ENCODE measurements around the gene GCNT2.
"Not testable (repeated sequence)": the region's sequence is repeated elsewhere in the genome, so short reads cannot be mapped to it uniquely, and the experiment has no call there.

Gene GCNT2

GRCh38 chr6:10613723-10614122 lies 92.6 kb downstream of the GCNT2 start:
- no peak for DNase-seq

- DNase-seq: no peak
Observed at GRCh38 chr6:10615675-10616074, 94.5 kb downstream of the GCNT2 start.

DNA sequence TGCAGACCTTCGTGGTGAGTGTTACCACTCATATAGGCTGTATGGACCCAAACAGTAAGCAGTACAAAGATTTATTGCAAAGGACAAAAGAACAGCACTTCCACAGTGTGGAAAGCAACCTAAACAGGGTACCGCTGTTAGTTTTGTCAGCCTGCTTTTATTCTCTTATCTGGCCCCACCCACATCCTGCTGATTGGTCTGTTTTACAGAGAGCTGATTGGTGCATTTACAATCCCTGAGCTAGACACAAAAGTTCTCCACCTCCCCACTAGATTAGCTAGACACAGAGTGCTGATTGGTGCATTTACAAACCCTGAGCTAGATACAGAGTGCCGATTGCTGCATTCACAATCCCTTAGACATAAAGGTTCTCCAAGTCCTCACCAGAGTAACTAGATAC lies 95.1 kb downstream of the GCNT2 start:
- not testable (repeated sequence) for DNase-seq

DNA sequence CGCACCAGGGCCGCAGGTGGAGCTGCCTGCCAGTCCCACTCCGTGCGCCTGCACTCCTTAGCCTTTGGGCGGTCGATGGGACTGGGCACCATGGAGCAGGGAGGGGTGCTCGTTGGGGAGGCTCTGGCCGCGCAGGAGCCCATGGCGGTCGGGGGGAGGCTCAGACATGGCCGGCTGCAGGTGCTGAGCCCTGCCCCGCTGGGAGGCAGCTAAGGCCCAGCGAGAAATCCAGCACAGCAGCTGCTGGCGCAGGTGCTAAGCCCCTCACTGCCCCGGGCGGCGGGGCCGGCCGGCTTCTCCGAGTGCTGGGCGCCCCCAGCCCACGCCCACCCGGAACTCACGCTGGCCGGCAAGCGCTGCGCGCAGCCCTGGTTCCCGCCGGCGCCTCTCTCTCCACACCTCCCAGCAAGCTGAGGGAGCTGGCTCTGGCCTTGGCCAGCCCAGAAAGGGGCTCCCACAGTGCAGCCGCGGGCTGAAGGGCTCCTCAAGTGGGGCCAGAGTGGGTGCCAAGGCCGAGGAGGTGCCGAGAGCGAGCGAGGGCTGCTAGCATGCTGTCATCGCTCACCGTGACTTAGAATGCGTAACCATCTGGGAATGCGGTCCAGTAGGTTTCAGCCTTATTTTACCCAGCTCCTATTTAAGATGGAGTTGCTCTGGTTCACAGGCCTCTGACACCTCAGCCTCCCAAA lies 96.0 kb downstream of the GCNT2 start:
- DNase-seq: no peak

DNA sequence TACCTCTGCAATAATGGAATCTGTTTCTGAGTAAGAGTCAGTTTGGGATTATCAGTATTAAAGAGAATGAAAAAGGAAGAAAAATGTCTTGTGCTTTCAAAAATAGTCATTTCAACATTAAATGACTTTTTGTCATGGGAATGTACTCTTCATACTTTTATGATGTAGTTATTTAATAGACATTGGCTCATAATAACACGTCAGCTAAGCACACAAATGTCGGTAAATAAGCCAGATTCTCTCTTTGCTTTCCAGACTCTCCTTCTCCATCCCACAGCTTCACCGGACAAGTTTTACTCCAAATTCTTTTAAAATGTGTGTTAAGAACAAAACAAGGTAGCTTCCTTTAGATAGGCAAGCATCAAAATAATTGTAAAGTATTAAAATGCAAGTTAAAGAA lies 97.3 kb downstream of the GCNT2 start:
- DNase-seq: no peak

GRCh38 chr6:10621213-10621612 lies 100.1 kb downstream of the GCNT2 start:
- DNase-seq: no peak

DNA sequence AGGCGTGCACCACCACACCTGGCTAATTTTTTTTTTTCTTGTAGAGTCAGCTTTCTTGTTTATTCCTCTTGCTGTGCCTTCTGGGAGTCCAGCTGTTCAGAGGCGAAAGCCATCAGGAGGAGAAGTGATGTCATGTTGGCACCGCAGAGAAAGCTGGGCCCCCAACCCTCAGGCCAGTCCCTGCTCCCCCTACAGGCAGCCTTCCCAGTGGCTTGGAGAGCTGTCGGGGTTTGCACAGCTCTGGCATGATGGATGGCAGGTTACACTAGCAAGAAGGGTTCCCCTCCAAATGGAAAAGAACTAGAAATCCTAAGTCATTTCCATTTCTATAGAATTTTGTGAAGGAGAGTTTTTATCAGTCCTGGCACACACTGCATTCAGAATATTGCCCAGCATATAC lies 100.7 kb downstream of the GCNT2 start:
- no peak for DNase-seq

DNA sequence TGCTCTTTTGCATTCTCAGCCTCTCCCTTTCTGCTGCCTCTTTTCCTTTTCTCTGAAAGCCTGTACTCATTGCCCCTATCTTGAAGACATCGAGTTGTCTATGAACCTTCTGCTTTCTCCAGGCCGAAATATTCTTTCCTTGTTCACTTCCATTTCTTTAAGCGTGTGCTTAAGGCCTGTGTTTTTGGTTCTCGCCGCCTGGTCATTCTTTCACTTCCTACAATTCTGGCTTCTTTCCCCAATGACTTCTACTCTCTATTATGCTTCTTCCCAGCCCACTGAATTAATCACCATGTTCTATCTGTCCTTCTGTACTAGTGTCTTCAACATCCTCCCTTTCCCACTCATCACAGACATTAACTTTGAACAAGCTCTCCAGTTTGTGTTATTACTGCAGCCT lies 103.7 kb downstream of the GCNT2 start:
- no peak for DNase-seq

DNA sequence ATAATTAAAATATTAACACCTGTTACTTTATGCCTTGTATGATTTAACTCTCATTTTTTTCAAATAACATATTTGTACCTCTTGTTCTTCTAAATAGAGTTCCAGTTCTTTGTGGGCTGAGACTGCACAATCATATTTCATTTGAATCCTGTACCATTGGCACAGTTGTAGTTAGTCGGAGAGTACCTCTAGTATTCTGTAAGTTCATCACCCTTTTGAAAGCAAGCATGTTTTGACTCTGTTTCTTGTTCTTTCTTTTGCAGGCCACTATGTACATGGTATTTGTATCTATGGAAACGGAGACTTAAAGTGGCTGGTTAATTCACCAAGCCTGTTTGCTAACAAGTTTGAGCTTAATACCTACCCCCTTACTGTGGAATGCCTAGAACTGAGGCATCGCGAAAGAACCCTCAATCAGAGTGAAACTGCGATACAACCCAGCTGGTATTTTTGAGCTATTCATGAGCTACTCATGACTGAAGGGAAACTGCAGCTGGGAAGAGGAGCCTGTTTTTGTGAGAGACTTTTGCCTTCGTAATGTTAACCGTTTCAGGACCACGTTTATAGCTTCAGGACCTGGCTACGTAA lies 105.1 kb downstream of the GCNT2 start:
- no peak for DNase-seq

- DNase-seq: no peak
Observed at GRCh38 chr6:10627800-10628199, 106.6 kb downstream of the GCNT2 start.

GRCh38 chr6:10630178-10630577 lies 109.0 kb downstream of the GCNT2 start:
- DNase-seq: no peak

- no peak for DNase-seq
Observed at GRCh38 chr6:10633216-10633615, 112.1 kb downstream of the GCNT2 start.

DNA sequence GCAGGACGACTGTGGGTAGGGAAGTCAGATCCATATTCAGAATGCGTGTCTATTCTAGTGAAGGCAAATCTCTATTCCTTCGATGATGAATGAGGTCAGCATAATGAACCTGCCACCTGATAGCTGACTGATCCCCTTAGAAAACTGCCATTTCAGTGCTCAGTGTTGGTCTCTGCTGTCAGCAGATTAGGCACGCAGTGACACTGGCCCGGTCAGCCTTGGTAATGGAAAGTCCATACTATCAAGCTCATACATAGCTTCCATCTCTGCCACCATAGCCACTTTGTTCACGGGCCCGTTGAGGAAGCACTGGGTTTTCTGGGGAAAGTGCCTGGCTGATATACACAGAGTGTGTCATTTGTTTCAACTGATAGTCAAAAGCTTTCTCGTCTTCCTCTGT lies 119.3 kb downstream of the GCNT2 start:
- no peak for DNase-seq

- no peak for DNase-seq
Observed at GRCh38 chr6:10641528-10641927, 120.4 kb downstream of the GCNT2 start.

DNA sequence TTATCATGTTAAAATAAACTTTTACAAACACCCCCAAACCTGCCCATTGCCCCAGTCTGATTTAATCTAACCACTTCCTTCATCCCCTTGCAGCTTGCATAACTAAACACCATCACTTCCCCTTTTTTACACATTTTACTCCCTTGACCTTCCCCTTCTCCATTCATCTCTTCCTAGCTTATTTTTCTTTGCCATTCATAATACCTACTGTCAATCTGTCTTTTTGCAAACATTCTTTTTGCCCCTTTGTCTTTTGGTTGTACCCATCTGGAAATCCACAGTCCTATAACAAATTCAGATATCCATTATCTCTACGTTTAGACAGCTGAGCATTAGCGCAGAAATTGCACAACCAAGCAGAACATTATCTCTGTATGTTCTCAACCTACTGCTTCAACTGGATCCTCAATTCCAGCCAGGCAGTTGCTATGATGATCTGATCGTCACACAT lies 122.1 kb downstream of the GCNT2 start:
- DNase-seq: no peak

DNA sequence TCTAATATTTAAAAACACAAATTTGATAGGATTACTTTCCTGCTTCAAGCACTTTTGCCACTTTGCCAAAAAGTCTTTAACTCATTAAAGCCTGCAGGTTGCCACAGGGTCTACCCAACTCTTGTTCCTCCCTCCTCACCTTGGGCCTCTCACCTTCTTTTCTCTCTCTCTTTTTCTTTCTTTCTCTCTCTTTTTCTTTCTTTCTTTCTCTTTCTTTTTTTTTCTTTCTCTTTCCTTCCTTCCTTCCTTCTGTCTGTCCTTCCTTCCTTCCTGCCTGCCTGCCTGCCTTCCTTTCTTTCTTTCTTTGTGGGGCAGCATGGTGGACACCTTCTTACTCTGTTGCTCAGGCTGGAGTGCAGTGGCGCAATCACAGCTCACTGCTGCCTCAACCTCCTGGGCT lies 123.1 kb downstream of the GCNT2 start:
- DNase-seq: no peak

- no peak for DNase-seq
Observed at GRCh38 chr6:10655508-10656055, 134.4 kb downstream of the GCNT2 start.

DNA sequence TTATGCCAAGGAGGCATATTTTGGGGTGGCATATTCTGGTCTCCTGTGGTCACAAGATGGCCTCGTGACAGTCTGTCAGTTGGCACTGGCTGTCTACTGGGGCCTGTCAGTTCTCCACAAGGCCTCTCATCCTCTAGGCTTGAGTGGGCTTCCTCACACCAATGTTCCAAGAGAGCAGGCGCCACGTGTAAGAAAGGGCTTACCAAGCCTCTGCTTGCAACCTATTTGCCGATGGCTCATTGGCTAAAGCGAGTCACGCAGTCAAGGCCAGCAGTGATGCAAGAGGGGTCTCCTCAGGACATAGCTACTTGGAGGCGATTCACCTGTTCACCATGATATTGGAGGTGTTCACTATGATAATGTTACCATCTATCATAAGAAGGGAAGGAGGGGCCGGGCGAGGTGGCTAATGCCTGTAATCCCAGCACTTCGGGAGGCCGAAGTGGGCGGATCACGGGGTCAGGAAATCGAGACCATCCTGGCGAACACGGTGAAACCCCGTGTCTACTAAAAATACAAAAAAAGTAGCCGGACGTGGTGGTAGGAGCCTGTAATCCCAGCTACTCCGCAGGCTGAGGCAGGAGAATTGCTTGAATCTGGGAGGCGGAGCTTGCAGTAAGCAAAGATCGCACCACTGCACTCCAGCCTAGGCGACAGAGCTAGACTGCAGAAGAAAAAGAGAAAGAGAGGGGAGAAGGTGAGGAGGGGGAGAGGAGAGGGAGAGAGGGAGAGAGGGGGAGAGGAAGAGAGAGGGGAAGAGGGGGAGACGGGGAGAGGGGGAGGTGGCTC lies 138.0 kb downstream of the GCNT2 start:
- DNase-seq: no peak

GRCh38 chr6:10659699-10660348 lies 138.7 kb downstream of the GCNT2 start:
- DNase-seq: no peak

GRCh38 chr6:10660431-10661191 lies 139.5 kb downstream of the GCNT2 start:
- DNase-seq: not testable (repeated sequence)

- DNase-seq: no peak
Observed at GRCh38 chr6:10662207-10662606, 141.1 kb downstream of the GCNT2 start.

DNA sequence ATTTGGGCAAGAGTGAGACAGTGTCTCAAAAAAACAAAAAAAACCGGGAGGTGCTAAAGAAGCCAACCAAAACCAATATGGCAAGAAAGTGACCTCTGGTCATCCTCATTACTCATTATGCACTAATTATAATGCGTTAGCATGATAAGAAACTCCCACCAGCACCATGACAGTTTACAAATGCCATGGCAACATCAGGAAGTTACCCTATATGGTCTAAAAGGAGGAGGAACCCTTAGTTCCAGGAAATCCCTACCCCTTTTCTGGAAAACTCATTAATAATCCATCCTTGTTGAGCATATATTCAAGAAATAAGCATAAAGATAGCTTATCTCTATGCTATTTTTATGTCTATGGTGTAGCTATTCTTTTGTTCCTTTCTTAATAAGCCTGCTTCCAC lies 141.6 kb downstream of the GCNT2 start:
- DNase-seq: no peak

DNA sequence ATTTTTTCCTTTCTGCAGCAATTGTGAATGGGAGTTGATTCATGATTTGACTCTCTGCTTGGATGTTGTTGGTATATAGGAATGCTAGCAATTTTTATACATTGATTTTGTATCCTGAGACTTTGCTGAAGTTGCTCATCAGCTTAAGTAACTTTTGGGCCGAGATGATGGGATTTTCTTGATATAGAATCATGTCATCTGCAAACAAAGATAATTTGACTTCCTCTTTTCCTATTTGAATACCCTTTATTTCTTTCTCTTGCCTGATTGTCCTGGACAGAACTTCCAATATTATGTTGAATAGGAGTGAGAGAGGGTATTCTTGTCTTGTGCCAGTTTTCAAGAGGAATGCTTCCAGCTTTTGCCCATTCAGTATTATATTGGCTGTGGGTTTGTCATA lies 144.4 kb downstream of the GCNT2 start:
- DNase-seq: not testable (repeated sequence)
